GM18526 (cell line): ENCODE data around the gene MDGA2.

Experiments used
- POLR2A ChIP-seq: IDR thresholded peaks from 3 replicates; pipeline ENCODE4 v1.6.1; 2011; ENCODE audit not compliant: insufficient read length; ENCODE audit errors: extremely low read depth

MDGA2 gene

DNA sequence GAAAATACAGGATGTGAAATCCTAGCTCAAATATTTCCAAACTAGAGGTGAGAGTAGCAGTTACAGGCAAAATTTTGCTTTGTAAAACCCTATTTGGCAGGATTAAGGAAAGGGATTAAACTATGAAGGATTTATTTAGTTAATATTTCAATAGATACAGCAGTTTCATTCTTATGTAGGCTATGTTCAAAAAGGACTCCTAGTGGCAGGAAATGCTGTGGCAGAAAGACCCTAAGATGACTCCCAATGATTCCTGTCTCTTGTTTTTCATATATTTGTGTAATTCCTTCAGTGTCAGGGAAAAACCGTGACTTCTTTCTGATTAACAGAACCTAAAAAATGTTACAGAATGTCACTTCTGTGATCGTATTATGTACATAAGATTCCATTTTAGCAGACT is 724.3 kb downstream of the MDGA2 start:
- TF ChIP-seq POLR2A: no peak

DNA sequence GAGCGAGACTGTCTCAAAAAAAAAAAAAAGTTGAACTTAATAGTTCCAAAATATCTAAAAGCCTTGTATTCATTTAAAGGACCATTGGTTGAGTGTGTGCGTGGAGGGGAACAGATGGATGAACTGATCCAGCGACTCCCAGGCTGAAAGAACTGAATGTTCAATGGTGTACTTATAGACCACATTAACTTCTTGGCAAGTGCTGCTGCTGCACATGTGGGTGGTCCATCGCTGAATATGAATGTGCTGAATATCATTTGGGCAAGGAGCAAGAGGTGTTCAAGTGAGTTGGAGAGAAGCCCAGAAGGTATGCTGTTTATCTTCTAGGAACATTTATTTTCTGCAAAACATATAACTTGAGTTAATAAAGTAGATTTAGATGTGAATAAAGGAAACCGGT is 734.8 kb downstream of the MDGA2 start:
- TF ChIP-seq POLR2A: no peak

DNA sequence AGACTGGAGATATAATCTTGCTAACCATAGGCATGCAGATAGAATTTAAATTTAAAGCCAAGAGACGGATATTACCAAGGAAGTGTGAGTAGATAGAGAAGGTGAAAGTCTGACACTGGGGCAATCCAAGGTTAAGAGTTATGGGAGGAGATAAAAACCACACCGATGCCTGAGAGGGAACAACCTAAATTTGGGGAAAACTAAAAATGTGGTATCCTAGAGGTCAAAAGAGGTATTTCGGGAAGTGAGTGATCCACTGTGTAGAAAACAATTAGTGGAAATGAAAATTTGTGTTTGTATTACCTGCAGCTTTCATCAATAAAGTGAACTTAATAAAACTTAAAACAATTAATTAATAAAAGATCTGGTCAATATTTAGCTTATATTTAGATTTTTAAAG is 754.9 kb downstream of the MDGA2 start:
- no peak for TF ChIP-seq POLR2A

DNA sequence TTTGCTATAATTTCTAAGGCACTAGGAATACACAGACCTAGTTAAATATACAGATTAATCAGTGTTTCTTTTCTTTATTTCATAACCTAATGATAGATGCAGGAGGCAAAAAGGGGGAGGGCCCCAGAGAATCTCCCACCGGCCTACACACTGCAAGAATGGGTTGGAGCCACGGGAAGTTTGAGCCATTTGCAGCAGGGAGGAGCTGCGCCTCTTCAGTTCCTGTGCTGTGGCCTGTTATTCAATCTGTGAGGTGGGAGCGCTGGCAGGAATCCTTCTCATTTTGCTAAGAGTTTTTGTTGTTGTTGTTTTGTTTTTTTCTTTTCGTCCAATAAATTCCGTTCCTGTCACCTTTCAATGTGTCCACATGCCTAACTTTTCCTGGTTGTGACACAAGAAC is 772.6 kb downstream of the MDGA2 start:
- TF ChIP-seq POLR2A: no peak

DNA sequence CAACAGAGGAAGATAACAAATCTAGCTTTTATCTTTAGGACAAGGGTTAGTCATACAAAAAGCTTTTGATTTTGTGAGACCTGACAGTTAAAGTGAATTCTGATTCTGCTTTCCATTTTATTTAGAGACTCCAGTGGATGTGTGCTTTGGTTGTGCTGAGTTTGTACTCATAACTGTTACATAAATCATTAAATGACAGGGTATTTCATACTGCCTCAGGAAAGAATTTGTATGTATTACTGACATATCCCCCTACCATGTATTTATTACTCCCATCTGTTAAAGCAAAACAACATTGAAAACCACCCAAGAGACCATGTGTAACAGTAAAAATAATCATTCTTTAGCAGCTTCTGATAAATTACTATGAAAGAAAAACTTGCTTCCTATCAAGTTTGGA is 780.9 kb downstream of the MDGA2 start:
- TF ChIP-seq POLR2A: no peak

DNA sequence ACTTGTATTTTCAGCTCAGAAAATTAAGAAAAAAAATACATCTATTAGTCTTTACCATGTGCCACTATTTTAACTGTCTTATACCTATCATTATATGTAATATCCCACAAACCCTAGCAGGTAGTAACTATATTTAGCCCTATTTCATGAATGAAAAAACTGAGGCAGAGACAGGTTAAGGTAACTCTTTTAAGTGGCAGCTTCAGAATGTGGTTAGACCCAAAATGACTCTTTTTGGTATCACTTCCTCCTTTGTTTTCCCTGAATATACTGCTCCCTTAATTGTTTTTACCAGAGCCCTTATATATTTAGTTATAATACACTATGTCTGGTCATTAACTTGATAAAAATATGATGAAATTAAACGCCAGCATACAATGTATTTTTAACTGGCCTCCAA is 788.3 kb downstream of the MDGA2 start:
- TF ChIP-seq POLR2A: no peak

DNA sequence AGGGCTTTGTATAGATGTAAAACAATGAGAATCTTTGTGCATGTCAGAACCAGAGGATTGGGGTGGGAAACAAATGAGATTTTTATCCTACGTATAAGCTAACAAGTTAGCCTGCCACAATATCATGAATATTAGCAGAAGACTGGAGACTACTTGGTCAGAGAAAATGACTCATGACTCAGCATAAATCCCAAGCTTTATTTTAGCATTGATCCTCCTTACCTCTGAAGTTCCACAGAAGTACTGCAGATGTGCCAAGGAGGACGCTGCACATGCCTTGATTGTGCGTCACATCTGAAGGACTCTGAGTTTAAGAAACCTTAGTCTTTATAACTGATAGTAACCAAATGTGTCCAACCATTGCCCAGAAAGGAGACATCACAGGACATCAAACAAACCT is 789.8 kb downstream of the MDGA2 start:
- no peak for TF ChIP-seq POLR2A

DNA sequence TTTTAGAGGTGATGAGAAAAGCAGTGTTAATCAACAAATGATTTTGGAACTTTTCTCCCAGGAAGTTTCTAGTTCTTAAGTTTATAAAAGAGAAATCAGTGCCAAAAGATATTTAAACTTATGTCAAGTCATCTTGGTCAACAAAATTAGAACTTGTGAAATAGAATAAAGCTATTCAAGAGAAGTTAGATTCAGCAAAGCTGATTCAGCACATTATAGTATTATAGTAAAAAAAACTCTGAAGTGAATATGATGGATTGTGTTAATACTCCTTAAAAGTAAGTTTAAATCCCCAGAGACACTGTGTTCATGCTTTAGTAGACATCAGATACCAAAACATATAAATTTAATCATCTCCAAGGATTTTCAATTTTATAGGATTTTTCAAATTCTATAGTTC is 813.7 kb downstream of the MDGA2 start:
- no peak for TF ChIP-seq POLR2A

DNA sequence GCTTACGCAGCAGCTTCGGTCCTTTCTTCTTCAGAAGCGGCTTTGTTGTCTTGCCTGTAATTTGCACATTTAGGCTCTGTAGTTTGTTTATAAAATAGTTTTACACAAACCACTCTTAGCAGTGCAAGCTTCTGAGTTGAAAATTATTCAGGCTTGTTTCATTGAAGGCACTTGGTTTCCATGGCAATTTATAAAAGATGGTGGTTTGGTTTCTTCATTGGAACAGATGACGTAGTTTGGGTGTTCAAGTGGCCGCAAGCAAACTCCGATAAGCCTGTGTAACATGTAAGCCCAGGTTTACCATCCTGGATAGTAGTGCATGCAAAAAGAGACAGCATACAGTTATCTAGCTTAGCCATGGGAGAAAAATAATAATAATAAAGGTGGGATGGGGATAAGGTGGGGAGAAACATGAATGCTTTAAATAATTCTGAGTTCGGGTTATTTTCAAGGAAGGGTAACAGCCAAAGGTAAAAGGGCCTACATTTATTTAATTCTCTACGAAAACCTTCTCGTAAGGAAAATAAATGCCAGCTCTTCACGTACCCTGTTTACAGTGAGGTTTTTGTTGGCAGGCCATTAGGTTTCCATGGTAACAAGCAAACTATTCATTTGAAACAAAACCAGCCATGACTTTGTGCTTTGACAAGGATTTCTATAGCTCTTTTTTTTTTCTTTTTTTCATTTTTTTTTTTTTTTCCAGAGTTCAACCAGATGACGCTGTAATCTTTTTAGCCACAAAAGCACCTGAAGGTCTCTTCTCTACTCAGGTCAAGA is 834.3 kb downstream of the MDGA2 start:
- no peak for TF ChIP-seq POLR2A

DNA sequence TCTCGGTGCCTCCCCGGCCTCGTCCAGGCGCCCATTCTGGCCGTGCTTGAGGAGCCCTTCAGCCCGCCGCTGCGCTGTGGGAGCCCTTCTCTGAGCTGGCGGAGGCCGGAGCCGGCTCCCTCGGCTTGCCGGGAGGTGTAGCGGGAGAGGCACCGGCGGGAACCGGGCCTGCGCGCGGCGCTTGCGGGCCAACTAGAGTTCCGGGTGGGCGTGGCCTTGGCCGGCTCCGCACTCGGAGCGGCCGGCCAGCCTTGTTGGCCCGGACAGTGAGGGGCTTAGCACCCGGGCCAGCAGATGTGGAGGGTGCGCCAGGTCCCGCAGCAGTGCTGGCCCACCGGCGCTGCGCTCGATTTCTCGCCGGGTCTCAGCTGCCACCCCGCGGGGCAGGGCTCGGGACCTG is 855.1 kb downstream of the MDGA2 start:
- no peak for TF ChIP-seq POLR2A

DNA sequence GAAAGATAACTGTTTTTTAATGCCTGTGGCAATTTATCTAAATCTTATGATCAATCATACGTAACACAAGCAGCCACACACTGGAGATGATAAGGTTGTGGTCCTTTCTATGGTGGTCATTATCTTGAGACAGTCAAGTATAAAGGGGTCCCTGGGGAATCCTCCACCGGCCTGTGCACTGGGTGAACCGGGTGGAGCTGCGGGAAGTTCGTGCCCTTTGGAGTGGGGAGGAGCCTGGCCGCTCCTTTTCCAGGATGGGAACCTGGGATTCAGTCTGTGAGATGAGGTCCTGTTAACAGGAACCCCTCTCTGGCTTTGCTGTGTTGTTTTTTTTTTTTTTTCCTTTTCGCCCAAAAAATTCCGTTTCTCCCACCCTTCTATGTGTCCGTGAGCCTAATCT is 856.3 kb downstream of the MDGA2 start:
- no peak for TF ChIP-seq POLR2A

DNA sequence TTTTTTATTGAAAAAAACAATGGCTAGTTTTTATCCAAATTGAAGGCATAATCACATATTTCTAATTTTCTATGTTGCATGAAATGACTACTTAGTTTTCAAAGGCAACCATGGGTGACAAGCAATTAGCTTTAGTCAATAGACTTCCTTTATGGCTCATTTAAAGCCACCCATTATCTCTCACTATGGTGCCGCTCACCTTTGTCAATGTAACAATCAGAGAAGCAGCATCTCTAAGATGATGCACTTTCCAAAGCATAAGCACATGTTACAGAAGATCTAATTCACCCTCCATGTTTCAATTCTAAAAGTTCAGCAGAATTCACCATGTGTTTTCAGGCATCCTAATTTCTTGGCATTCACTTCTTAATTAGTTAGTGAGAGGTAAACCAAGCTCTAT is 857.3 kb downstream of the MDGA2 start:
- TF ChIP-seq POLR2A: no peak

DNA sequence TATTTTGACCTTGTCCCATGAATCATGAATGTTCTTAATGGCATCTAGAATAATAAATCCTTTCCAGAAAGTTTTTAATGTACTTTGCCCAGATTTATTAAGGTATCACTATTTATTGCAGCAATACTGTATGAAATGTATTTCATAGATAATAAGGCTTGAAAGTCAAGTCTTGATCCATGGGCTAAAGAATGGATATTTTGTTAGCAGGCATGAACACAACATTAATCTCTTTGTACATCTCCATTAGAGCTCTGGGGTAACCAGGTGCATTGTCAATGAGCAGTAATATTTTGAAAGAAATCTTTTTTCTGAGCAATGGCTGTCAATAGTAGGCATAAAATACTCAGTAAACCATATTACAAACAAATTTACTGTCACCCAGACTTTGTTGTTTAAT is 882.3 kb downstream of the MDGA2 start:
- TF ChIP-seq POLR2A: no peak
